Activated T-cell treated with anti-CD3 and anti-CD28 coated beads for 48 hours (primary cell): ENCODE measurements around the gene ANO5.

Experiments
- DNase-seq: peaks from one replicate; pipeline ENCODE4 v3.0.0-alpha.2; 2020; ENCODE audit warnings: low read depth

The ANO5 gene

GRCh38 chr11:22331771-22332170, 138.9 kb downstream of the ANO5 start:
- DNase-seq: no peak
